ENCODE data around the gene PCDHB14. TPM values are rescaled to one million over a fixed set of nuclear protein-coding genes. Genes with fewer than 3 reads are reported as not detected.
"Not testable (repeated sequence)": the region's sequence is repeated elsewhere in the genome, so short reads cannot be mapped to it uniquely, and the experiment has no call there.

Gene PCDHB14
- 0.35 and 3.5 TPM in 2 replicates for total RNA-seq

DNA sequence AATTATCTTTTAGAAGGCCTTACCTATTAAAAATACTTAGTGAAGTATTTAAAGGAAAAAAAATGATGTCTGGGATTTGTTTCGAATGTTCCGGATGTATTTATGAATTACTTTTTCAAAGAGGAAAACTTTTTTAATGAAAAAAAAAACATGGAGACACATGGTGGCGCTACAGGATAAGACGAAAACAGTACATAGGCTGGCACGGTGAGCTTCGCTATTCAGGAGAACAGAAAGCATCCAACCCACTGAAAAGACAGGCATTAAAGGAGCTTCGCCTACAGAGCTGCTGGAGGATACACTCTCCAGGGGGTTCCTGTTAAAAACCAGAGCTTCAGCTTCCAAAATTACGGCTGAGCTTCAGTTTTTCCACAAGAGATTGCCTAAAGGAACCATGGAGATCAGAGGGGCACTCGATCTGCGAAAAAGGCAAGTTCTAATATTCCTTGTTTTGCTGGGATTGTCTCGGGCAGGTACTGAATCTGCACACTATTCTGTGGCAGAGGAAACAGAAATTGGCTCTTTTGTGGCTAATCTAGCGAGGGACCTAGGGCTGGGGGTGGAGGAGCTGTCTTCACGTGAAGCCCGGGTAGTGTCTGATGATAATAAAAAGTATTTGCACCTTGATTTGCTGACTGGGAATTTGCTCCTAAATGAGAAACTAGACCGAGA lies at the start of gene PCDHB14:
Gene PCDHB14 (plus strand): TSS at position 232 of the 672 bp plus-strand sequence. CDS start 163 bp downstream, at position 395.
- no peak for DNase-seq (ENCODE audit: low read depth)

DNA sequence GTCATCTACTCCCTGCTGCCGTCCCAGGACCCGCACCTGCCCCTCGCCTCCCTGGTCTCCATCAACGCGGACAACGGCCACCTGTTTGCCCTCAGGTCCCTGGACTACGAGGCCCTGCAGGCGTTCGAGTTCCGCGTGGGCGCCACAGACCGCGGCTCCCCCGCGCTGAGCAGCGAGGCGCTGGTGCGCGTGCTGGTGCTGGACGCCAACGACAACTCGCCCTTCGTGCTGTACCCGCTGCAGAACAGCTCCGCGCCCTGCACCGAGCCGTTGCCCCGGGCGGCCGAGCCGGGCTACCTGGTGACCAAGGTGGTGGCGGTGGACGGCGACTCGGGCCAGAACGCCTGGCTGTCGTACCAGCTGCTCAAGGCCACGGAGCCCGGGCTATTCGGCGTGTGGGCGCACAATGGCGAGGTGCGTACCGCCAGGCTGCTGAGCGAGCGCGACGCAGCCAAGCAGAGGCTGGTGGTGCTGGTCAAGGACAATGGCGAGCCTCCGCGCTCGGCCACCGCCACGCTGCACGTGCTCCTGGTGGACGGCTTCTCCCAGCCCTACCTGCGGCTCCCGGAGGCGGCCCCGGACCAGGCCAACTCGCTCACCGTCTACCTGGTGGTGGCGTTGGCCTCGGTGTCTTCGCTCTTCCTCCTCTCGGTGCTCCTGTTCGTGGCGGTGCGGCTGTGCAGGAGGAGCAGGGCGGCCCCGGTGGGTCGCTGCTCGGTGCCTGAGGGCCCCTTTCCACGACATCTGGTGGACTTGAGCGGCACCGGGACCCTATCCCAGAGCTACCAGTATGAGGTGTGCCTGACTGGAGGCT lies 48.6 kb upstream of the PCDHB14 start:
- not testable (repeated sequence) for DNase-seq (ENCODE audit: low read depth)

DNA sequence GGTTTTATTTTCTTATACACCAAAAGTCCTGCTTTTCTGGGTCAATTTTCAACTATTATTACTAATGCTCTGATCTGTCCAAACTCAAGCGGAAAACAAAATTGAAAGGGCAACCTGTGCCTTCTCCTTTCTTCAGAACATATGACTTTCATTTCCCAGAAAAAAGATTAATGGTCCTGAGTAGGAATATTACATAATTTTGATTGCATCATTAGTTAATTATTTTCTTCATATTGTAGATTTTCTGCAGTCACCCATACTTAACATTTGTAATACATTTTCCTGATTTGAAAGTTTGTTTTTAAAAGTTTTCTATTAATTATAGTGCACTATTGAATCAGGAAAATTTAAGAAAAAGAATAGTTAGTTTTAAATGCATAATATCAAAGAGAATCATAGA lies 47.2 kb upstream of the PCDHB14 start:
- DNase-seq (ENCODE audit: low read depth): no peak

DNA sequence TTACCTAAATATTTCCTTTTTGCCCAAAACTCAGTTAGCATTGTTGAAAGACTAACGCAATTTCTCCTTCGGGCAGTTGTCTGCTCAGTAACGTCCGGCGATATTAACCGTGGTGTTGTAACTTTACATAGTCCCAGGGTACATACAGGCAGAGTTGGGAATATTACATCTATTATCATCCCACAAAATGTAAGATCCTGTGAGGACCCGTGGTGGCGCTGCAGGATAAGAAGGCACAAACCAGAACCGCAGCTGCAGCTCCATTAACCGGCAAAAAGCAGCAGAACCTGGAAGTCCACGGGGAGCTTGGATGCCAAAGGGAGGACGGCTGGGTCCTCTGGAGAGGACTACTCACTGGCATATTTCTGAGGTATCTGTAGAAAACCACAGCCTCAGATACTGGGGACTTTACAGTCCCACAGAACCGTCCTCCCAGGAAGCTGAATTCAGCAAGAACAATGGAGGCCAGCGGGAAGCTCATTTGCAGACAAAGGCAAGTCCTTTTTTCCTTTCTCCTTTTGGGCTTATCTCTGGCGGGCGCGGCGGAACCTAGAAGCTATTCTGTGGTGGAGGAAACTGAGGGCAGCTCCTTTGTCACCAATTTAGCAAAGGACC lies 45.5 kb upstream of the PCDHB14 start, which contains the start of gene PCDHB8:
Gene PCDHB8 (plus strand): TSS at position 214 of the 615 bp plus-strand sequence. CDS start 245 bp downstream, at position 459.
- not testable (repeated sequence) for DNase-seq (ENCODE audit: low read depth)

DNA sequence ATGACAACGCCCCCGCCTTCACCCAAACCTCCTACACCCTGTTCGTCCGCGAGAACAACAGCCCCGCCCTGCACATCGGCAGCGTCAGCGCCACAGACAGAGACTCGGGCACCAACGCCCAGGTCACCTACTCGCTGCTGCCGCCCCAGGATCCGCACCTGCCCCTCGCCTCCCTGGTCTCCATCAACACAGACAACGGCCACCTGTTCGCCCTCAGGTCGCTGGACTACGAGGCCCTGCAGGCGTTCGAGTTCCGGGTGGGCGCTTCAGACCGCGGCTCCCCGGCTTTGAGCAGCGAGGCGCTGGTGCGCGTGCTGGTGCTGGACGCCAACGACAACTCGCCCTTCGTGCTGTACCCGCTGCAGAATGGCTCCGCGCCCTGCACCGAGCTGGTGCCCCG lies 43.8 kb upstream of the PCDHB14 start:
- DNase-seq (ENCODE audit: low read depth): not testable (repeated sequence)

DNA sequence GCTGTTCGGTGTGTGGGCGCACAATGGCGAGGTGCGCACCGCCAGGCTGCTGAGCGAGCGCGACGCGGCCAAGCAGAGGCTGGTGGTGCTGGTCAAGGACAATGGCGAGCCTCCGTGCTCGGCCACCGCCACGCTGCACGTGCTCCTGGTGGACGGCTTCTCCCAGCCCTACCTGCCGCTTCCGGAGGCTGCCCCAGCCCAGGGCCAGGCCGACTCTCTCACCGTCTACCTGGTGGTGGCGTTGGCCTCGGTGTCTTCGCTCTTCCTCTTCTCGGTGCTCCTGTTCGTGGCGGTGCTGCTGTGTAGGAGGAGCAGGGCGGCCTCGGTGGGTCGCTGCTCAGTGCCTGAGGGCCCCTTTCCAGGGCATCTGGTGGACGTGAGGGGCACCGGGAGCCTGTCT lies 43.3 kb upstream of the PCDHB14 start:
- not testable (repeated sequence) for DNase-seq (ENCODE audit: low read depth)

DNA sequence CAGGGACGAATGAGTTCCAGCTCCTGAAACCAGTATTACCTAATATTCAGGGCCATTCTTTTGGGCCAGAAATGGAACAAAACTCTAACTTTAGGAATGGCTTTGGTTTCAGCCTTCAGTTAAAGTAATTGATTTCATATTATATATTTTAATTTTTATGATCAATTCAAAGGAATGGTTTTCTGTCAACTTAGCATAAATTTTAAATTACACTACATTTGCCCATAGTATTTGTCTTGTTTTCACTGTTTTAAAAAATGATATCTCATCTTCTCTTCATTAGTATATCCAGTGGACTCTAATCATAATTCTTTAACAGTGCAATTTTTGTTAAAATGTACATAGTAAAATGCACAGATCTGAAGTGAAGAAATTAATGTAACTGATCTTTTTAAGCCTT lies 42.8 kb upstream of the PCDHB14 start:
- no peak for DNase-seq (ENCODE audit: low read depth)

DNA sequence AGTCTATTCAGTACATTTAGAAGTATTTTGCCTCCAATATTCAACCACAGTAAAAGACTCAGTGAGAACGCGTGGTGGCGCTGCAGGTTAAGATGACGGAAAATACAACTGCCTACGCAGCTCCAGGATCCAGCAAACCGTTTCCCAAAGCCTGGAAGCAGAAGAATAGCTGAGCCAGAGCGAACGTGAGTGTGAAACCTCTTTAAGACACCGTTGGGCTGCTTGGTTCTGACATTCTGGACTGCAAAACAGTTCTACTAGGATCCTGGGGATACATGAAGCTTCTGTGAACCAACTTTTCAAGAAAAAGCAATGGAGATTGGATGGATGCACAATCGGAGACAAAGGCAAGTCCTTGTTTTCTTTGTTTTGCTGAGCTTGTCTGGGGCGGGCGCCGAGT lies 40.9 kb upstream of the PCDHB14 start, which contains the start of gene PCDHB16:
Gene PCDHB16 (plus strand): TSS at position 140 of the 400 bp plus-strand sequence. CDS start 173 bp downstream, at position 313.
- DNase-seq (ENCODE audit: low read depth): no peak

DNA sequence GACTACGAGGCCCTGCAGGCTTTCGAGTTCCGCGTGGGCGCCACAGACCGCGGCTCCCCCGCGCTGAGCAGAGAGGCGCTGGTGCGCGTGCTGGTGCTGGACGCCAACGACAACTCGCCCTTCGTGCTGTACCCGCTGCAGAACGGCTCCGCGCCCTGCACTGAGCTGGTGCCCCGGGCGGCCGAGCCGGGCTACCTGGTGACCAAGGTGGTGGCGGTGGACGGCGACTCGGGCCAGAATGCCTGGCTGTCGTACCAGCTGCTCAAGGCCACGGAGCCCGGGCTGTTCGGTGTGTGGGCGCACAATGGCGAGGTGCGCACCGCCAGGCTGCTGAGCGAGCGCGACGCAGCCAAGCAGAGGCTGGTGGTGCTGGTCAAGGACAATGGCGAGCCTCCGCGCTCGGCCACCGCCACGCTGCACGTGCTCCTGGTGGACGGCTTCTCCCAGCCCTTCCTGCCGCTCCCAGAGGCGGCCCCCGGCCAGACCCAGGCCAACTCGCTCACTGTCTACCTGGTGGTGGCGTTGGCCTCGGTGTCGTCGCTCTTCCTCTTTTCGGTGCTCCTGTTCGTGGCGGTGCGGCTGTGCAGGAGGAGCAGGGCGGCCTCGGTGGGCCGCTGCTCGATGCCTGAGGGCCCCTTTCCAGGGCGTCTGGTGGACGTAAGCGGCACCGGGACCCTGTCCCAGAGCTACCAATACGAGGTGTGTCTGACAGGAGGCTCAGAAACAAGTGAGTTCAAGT lies 38.9 kb upstream of the PCDHB14 start:
- not testable (repeated sequence) for DNase-seq (ENCODE audit: low read depth)

DNA sequence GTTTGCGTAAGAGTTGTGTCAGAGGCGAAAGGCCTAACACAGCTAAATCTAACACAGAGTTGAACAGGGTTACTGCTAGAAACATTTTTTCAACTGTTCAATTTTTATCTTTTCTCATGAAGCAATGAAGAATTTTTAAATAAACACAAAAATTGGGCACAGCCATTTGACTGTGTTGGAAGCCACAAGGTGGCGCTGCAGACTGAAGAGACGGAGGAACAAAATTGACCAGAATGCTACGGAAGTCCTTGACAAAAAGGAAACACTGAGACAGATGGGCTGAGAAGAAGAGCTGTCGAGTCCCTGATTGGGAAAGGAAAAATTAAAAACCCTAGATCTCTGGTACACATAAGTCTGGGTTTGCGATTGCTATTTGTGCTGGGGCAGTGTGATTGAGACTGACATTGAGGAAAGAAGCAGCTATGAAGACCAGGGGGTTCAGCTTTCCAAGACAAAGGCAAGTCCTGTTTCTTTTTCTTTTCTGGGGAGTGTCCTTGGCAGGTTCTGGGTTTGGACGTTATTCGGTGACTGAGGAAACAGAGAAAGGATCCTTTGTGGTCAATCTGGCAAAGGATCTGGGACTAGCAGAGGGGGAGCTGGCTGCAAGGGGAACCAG lies 36.1 kb upstream of the PCDHB14 start, which contains the start of gene PCDHB9:
Gene PCDHB9 (plus strand): TSS at position 265 of the 616 bp plus-strand sequence. CDS start 158 bp downstream, at position 423.
- DNase-seq (ENCODE audit: low read depth): no peak

DNA sequence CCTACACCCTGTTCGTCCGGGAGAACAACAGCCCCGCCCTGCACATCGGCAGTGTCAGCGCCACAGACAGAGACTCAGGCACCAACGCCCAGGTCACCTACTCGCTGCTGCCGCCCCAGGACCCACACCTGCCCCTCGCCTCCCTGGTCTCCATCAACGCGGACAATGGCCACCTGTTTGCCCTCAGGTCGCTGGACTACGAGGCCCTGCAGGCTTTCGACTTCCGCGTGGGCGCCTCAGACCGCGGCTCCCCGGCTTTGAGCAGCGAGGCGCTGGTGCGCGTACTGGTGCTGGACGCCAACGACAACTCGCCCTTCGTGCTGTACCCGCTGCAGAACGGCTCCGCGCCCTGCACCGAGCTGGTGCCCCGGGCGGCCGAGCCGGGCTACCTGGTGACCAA lies 34.5 kb upstream of the PCDHB14 start:
- not testable (repeated sequence) for DNase-seq (ENCODE audit: low read depth)

DNA sequence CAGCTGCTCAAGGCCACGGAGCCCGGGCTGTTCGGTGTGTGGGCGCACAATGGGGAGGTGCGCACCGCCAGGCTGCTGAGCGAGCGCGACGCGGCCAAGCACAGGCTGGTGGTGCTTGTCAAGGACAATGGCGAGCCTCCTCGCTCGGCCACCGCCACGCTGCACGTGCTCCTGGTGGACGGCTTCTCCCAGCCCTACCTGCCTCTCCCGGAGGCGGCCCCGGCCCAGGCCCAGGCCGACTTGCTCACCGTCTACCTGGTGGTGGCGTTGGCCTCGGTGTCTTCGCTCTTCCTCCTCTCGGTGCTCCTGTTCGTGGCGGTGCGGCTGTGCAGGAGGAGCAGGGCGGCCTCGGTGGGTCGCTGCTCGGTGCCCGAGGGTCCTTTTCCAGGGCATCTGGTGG lies 34.0 kb upstream of the PCDHB14 start:
- DNase-seq (ENCODE audit: low read depth): not testable (repeated sequence)

DNA sequence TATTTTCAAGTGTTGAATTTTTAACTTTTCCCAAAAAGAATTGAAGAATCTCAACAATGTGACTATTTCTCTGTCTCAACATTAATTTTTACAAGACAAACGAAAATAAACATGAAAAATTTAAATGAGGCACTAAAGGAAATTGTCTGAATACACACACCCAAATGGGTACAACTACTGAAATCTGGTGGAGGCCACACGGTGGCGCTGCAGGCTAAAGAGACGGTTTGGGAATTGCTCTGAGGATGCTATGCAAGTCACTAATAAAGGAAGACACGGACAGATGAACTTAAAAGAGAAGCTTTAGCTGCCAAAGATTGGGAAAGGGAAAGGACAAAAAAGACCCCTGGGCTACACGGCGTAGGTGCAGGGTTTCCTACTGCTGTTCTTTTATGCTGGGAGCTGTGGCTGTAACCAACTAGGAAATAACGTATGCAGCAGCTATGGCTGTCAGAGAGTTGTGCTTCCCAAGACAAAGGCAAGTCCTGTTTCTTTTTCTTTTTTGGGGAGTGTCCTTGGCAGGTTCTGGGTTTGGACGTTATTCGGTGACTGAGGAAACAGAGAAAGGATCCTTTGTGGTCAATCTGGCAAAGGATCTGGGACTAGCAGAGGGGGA lies 30.9 kb upstream of the PCDHB14 start, which contains the start of gene PCDHB10:
Gene PCDHB10 (plus strand): TSS at position 244 of the 616 bp plus-strand sequence. CDS start 200 bp downstream, at position 444.
- no peak for DNase-seq (ENCODE audit: low read depth)

DNA sequence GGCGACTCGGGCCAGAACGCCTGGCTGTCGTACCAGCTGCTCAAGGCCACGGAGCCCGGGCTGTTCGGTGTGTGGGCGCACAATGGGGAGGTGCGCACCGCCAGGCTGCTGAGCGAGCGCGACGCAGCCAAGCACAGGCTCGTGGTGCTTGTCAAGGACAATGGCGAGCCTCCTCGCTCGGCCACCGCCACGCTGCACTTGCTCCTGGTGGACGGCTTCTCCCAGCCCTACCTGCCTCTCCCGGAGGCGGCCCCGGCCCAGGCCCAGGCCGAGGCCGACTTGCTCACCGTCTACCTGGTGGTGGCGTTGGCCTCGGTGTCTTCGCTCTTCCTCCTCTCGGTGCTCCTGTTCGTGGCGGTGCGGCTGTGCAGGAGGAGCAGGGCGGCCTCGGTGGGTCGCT lies 28.8 kb upstream of the PCDHB14 start:
- DNase-seq (ENCODE audit: low read depth): not testable (repeated sequence)

DNA sequence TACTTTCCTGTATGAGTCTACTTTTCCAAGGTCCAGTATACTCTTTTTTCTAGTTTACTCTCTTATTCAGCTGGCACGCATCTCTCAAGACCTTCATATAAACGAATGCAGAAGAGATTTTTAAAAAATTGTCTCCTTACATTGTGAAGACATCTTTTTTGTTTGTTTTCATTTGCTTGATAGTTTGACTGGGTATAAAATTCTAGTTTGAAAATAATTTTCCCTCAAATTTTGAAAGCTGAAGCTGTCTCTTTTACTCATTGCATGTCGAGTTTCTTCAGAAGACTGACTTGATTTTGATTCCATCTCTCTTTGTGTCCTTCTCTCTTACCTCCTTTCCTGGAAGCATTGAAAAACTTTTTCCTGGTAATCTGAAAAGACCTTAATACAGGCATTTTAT lies 26.8 kb upstream of the PCDHB14 start:
- no peak for DNase-seq (ENCODE audit: low read depth)

DNA sequence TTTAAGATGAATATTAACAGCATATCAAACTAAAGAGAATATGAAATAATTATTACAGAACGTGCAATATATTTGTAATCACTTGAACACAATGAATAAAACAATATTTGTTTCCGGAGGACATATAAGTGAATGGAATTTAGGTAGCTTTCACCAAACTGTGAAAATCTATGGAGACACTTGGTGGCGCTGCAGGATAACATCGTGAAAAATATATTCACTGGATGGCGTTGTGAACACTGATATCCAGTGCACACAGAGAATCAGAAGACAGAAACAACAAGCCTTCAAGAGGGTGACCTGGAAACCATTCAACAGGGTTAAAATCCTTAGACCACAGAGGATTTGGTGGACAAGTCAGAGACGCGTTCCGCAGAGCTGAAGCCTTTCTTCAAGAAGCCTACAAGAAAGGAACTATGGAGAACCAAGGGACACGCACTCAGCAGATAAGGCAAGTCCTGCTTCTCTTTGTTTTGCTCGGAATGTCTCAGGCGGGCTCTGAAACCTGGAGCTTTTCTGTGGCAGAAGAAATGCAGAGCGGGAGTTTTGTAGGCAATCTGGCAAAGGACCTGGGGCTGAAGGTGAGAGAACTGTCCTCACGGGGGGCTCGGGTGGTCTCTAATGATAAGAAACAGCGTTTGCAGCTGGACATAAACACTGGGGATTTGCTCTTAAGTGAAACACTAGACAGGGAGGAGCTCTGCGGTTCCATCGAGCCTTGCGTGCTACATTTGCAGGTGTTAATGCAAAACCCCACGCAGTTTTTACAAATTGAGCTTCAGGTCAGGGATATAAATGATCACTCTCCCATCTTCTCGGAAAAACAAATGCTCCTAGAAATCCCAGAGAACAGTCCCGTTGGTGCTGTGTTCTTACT lies 23.5 kb upstream of the PCDHB14 start, which contains the start of gene PCDHB11:
Gene PCDHB11 (plus strand): TSS at position 269 of the 877 bp plus-strand sequence. CDS start 148 bp downstream, at position 417.
- no peak for DNase-seq (ENCODE audit: low read depth)

DNA sequence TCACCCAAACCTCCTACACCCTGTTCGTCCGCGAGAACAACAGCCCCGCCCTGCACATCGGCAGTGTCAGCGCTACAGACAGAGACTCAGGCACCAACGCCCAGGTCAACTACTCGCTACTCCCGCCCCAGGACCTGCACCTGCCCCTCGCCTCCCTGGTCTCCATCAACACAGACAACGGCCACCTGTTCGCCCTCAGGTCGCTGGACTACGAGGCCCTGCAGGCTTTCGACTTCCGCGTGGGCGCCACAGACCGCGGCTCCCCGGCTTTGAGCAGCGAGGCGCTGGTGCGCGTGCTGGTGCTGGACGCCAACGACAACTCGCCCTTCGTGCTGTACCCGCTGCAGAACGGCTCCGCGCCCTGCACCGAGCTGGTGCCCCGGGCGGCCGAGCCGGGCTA lies 22.0 kb upstream of the PCDHB14 start:
- not testable (repeated sequence) for DNase-seq (ENCODE audit: low read depth)

DNA sequence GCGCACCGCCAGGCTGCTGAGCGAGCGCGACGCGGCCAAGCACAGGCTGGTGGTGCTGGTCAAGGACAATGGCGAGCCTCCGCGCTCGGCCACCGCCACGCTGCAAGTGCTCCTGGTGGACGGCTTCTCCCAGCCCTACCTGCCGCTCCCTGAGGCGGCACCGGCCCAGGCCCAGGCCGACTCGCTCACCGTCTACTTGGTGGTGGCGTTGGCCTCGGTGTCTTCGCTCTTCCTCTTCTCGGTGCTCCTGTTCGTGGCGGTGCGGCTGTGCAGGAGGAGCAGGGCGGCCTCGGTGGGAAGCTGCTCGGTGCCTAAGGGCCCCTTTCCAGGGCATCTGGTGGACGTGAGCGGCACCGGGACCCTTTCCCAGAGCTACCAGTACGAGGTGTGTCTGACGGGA lies 21.5 kb upstream of the PCDHB14 start:
- DNase-seq (ENCODE audit: low read depth): not testable (repeated sequence)

DNA sequence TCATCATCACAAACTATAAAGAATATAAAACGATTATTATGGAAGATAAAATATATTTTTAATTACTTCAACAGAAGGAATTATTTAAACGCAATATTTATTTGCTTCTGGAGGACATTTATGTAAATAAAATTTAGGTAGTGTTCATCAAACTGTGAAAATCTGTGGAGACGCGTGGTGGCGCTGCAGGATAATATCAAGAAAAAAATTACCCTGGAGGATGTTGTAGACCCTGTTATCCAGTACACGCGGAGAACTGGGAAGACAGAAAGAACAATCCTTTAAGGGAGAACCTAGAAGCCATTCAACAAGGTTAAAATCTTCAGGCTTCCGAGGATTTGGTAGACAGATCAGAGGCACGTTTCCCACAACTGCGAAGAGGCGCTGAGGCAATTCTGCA lies 14.7 kb upstream of the PCDHB14 start, which contains the start of gene PCDHB12:
Gene PCDHB12 (plus strand): TSS at position 242 of the 400 bp plus-strand sequence. CDS start 189 bp downstream, outside the sequence.
- DNase-seq (ENCODE audit: low read depth): no peak

Measured in renal cortical epithelial cell (primary cell).